Left lobe of liver (tissue), 2 donors: ENCODE data around the gene ZNF28. TPM values are rescaled to one million over a fixed set of nuclear protein-coding genes. Genes with fewer than 3 reads are reported as not detected.
"Not testable (repeated sequence)": the region's sequence is repeated elsewhere in the genome, so short reads cannot be mapped to it uniquely, and the experiment has no call there.

ENCODE experiments used
- ATAC-seq: fragments of 200-7000 bp; cut with Tn5 transposase; one replicate; pipeline ENCODE4 v1.9.1; 2020; ENCODE audit warnings: mild to moderate bottlenecking, moderate library complexity
- DNase-seq: peaks from one replicate; pipeline ENCODE4 v3.0.0-alpha.2; 2020; ENCODE audit warnings: low spot score
- total RNA-seq: library from RNA; stranded (reverse); gene quantifications from one replicate; pipeline ENCODE4 v1.2.1, GENCODE V29; 2021
- donor health status: DM: no; HTN: no; CAD: no; lungs with moderate emphysema.
- donor health status: DM: no; HTN: yes; CAD: no.

ZNF28 gene
- total RNA-seq, 1 donor from 2014 or later: 1.2 TPM

DNA sequence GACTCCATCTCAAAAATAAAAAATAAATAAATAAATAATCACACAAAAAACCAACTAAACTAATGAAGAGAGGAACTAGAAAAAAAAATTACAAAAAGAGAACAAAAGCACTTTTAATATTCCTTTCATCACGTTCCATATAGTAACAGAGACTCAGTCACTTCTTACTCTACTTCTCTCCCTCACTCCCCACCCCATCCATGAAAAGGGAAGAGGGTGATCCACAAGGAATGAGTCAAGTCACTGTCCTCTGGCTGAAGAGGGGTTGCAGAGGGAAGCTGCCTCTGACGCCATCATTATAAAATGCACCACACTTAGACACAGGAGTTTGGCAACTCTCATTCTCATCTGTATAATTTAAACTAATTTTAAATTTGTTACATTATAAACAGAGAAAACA is 38.6 kb downstream of the ZNF28 start:
- not testable (repeated sequence) for ATAC-seq, DNase-seq

DNA sequence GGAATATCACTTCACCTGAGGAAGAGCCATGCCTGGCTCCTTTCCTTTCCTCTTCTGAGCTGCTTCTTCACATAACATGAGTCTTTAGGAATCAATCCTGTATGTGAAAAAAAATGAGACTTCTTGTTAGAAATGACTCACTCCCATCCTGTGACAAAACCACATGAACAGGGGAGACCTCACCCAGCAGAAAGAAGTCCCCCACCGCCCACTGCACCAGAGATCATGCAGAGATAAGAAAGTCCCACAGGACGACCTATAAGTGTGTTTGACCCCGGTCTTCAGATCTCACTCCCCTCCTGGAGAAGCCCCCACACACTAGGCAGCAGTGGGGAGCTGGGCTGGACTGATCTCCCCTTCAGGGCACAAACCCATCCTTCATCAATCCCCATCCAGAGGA is 42.6 kb downstream of the ZNF28 start:
- no peak for DNase-seq
- no peak for ATAC-seq

DNA sequence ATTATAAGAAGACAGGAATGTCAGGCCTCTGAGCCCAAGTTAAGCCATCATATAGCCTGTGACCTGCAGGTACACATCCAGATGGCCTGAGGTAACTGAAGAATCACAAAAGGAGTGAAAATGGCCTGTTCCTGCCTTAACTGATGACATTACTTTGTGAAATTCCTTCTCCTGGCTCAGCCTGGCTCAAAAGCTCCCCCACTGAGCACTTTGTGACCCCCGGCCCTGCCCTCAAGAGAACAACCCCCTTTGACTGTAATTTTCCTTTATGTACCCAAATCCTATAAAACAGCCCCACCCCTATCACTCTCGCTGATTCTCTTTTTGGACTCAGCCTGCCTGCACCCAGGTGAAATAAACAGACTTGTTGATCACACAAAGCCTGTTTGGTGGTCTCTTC is 65.0 kb downstream of the ZNF28 start:
- not testable (repeated sequence) for DNase-seq, ATAC-seq

DNA sequence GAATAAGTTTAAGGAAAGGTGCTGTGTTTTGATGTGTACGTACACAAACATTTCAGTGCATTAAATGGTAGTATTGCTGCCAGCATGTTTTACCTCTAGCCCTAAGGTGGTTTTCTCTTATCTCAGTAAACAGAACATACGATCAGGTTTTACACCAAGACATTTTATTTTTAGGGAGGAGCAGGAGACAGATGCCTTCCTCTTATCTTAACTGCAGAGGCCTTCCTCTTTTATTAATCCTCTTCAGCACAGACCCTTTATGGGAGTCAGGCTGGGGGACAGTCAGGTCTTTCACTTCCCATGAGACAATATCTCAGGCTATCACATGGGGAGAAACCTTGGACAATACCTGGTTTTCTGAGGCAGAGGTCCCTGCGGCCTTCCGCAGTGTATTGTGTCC is 71.7 kb downstream of the ZNF28 start:
- no peak for ATAC-seq
- DNase-seq: no peak

DNA sequence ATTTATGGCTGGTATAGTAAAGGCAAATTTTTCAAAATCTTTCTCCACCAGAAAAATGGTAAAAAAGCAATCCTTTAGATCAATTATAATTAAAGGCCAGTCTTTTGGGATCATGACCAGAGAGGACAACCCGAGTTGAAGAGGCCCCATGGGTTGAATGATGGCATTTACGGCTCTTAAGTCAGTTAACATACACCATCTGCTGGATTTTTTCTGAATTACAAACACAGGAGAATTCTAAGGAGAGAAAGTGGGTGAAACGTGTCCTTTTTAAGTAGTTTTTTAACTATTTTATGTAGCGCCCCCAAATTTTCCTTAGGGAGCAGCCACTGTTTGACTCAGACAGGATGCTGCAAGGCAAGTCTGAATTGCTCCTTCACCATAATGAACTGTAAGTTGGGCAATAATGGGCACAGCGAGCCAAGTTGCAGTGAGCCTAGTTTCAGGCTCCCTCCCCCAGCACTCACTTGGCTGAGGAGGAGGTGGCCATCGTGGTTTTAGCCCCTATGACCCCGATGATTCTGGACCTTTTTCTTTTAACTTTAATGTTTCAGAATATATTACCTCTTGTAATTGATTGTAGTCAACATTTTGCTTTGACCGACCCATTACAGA is 73.0 kb downstream of the ZNF28 start:
- no peak for DNase-seq
- ATAC-seq: no peak

Other genes starting within 250 kb of the ZNF28 start
- gene ZNF83, start 183.3 kb downstream of the ZNF28 start, total RNA-seq: 3.4 TPM
- 4.3 TPM for gene ZNF611, start 86.6 kb downstream of the ZNF28 start, total RNA-seq
- gene ZNF600, start 34.8 kb downstream of the ZNF28 start, total RNA-seq: 3.1 TPM
- gene ZNF468, start 36.0 kb upstream of the ZNF28 start, total RNA-seq: 2.6 TPM
- gene ZNF320, start 76.0 kb upstream of the ZNF28 start, total RNA-seq: 1.2 TPM
- gene ZNF888, start 101.8 kb upstream of the ZNF28 start, total RNA-seq: 0.70 TPM
- 0.75 TPM for gene ZNF816, start 141.2 kb upstream of the ZNF28 start, total RNA-seq
- not detected for gene ERVV-1, start 192.3 kb upstream of the ZNF28 start, total RNA-seq
- not detected for gene ERVV-2, start 223.1 kb upstream of the ZNF28 start, total RNA-seq